ENCODE results near the gene NRP1.

The NRP1 gene

GRCh38 chr10:33288127-33288526 is 46.3 kb downstream of the NRP1 start:
- FAIRE-seq, result no peak

- no peak for FAIRE-seq
Measured at GRCh38 chr10:33287112-33287511, 47.4 kb downstream of the NRP1 start.

GRCh38 chr10:33286157-33286934 is 48.1 kb downstream of the NRP1 start:
- no peak for FAIRE-seq

- FAIRE-seq, result no peak
Measured at GRCh38 chr10:33284945-33285344, 49.5 kb downstream of the NRP1 start.

DNA sequence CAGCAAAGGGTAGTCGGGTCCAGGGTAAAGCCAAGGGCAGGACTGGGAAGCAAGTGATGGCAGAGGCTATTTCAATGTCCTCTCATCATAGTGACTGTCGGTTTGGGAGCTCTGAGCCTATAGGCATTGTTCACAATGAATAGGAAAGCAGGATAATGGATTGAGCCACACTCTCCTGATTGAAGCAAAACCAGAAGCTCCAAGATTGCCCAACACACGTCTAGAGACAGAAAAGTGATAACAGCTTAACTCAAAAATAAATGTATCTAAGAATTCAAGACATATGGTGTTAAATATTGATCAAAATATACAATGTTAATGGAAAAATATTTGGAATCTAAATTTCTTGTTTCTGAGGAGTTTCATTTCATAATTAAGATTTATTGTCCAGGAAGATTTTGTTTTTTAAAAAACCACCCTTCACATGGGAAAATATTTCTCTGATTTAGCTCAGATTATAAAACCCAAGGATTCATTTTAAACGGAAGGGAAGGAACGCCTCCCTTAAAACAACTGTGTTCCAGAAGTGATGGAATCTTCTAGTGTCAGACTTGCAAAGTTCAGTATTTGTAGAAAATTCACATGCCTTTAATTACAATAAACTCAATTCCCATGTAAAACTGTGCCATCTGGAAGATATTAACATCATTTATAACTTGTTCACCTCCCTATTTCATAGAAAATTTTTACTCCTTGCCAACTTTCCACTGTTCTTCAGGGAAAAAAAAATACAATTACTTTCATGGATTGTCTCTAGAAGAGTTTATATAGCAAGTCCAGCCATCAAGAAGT is 54.5 kb downstream of the NRP1 start:
- no peak for FAIRE-seq

- no peak for FAIRE-seq
Measured at GRCh38 chr10:33279276-33279675, 55.2 kb downstream of the NRP1 start.

- FAIRE-seq, result no peak
Measured at GRCh38 chr10:33278198-33278597, 56.3 kb downstream of the NRP1 start.

GRCh38 chr10:33277135-33277536 is 57.3 kb downstream of the NRP1 start:
- FAIRE-seq, result no peak

- no peak for FAIRE-seq
Measured at GRCh38 chr10:33276282-33276923, 58.1 kb downstream of the NRP1 start.

- no peak for FAIRE-seq
Measured at GRCh38 chr10:33274096-33274785, 60.2 kb downstream of the NRP1 start.

DNA sequence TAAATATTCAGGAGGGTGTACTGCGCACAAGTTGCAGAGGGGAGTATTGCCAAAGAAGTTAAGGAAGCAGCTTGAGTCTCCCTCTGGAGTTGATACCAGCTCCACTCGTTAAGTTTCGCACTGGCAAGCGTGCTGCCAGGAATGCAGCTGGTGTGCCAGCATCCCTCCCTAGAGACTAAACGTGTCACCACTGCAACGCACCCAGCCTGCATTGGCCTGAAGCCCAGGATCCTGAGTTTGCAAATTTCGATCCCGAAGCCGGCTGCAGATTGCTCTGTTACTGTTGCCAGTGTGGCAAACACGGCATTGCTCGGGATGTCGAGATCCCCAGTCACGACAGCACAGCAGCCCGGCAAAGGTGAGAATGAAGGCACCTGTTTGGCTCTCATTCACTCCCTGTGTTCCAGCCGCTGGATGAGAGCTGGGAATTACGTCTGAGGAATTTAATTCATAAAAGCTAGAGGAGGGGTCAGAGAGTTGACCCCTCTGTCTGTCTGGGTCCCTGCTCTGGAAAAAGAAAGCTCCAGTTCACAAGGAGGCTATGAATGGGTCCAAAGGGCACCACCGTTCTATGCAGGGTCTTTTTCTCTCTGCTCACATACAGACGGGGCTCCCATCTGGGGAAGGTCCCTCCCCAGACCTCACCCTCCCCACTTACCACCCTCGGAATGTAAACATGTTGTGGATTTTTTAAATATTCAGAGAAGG is 61.0 kb downstream of the NRP1 start:
- no peak for FAIRE-seq

DNA sequence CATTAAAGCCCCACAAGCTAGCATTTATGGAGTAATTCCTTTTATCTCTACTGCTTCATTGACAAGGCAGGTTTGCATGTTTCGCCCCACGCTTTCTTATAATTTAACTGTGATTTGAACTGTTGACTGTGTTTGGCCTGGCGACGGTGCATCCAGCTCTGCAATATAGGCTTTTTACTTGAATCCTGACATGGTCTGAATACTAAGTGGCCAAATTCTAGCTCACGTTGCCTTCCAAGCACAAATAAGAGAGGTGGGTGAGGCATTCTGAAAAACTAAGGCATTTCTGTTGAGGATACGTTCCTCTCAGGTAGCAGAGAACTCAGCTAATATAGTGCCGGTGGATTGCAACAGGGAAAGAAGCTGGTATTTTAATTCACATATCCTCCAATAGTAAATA is 61.8 kb downstream of the NRP1 start:
- no peak for FAIRE-seq

DNA sequence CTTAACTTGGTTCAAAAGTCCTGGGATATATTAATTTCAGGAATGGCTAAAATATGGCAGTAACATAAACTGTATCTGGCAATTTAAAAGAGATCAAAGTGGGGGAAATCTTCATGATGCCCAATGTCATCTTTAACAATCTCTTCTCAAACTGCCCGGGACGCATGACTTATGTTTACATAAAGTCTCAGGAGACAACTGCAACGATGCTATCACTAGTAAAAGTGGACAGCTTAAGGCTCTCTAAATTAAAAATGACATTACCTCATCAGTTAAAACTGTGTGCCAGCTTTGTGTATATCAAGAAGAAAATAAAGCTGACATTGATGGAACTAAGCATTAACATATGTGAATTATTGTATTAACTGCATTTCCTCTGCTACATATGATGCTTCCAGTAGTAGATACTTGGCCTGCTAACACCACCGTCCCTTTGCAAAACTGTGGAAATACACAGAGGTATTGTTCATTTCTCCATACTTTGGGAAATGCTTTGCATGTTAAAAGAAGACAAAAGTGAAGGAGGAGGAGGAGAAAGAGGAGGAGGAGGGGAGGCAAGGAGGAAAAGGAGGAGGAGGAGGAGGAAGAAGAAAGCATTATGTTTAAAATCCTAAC is 62.4 kb downstream of the NRP1 start:
- no peak for FAIRE-seq

- no peak for FAIRE-seq
Measured at GRCh38 chr10:33270971-33271370, 63.5 kb downstream of the NRP1 start.

DNA sequence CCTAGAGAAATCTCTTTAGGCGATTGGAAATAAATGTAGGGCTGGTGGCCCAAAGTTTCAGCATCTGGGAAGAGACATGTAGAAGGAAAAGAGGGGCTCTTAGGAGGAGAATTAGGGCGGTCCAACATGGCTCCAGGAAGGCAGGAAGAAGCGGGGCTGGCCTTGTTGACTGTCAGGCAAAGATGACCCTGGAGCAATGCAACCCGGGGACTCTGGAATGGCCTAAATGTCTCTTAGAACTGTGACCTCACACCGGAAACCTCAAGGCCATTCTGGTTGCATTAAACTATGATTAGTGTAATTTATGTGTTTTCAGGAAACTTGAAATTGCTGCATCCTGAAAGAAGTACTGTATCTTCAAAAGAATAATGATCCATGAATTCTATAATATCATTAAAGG is 66.8 kb downstream of the NRP1 start:
- no peak for FAIRE-seq

DNA sequence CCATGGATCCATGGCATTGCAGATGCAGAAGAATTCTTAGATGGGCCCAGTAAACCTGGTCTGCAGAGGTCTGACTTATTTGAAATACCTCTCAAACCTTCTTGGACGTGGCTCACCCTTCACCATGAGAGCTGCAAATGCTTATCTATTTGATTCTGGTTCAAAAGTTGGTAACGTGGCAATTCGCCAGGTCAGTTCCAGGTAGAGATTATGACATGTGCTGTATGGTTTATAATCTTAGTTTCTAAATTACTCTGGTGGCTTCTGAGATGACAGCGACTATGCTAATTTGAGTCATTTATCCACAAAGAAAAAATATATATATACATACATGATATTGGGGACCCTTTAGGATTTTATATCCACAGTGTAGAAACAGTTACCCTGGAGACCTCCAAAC is 68.8 kb downstream of the NRP1 start:
- FAIRE-seq, result no peak

- FAIRE-seq, result no peak
Measured at GRCh38 chr10:33263453-33263852, 71.0 kb downstream of the NRP1 start.

DNA sequence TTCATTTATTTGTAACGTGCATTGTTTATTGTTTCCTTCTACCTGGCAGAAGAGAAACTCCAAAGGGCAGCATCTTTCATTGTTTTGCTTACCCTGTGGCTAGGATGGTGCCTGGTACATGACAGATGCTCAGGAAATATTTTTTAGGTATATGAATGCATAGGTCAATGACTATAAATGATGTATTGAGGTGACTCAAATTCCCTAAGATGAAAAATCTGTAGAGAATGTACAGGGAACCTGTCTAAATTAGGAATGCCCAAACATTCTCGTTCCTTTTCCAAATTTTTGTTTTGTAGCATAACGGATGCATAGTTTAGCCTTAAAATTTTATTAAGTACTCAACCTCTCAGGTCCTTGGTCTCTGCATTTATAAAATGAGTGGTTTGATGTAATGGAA is 71.6 kb downstream of the NRP1 start:
- FAIRE-seq, result no peak

- no peak for FAIRE-seq
Measured at GRCh38 chr10:33260403-33261149, 73.9 kb downstream of the NRP1 start.

DNA sequence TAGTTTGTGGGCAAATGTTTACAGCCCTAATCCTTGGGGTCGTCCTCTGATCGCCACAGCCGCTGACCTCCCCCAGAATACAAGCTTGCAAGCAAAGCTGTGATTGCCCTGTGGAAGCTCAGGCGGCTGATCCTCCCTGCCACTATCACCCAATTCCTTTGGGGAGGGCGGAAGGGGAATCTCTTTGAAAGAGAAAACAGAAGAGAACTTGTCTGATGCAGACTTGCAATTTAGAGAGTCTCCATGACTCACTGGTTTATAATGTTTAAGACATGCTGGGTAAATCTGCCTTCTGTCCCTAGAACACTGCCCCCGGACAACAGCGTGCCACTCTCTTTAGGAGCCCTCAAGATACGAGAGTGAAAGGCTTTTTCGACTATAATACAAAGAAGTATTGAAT is 75.5 kb downstream of the NRP1 start:
- no peak for FAIRE-seq

DNA sequence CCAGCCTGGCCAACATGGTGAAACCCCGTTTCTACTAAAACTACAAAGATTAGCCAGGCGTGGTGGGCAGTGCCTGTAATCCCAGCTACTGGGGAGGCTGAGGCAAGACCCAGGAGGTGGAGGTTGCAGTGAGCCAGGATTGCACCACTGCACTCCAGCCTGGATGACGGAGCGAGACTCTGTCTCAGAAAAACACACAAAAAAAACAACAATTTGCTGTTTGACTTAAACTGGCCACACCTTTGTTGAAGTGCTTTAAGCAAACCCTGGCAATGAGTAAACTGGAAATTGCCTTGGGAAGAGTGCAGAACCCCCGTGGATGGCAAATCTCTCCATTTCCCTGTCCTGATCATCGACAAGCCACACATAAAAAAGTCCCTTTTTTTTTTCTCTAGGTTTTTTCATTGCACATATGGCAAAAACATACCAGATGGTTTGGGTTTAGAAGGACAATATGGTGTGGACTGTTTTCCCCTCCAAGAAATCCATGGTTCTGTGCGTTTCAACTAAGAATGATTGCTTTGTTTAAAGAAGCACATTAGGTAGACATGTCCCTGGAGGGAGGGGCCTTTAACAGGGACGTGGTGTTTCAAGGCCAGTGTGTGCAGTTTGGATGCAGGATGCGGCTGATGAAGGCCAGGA is 76.9 kb downstream of the NRP1 start:
- FAIRE-seq, result no peak

Measured in G401.6 (cell line).